ENCODE results near the gene TTC28. TPM values are rescaled to one million over a fixed set of nuclear protein-coding genes. Genes with fewer than 3 reads are reported as not detected.
"Not testable (repeated sequence)": the region's sequence is repeated elsewhere in the genome, so short reads cannot be mapped to it uniquely, and the experiment has no call there.

TTC28 gene
- total RNA-seq, 5 donors from 2014 or later (not counting 1 experiment from before 2014, with no cell fraction given): 2.3 to 7.8 (median 3.0) TPM

DNA sequence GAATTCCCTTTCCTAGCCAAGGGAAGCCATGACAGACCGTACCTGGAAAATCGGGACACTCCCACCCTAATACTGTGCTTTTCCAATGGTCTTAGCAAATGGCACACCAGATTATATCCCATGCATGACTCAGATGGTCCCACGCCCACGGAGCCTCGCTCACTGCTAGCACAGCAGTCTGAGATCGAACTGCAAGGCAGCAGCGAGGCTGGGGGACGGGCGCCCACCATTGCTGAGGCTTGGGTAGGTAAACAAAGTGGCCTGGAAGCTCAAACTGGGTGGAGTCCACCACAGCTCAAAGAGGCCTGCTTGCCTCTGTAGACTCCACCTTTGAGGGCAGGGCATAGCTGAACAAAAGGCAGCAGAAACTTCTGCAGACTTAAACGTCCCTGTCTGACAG is 150.5 kb downstream of the TTC28 start:
- DNase-seq; H3K4me1 ChIP-seq (ENCODE audit: control insufficient read depth in 1 of 2, extremely low read depth in 1 of 2, insufficient read depth in 2 of 2, low read length in 2 of 2); H3K36me3 ChIP-seq (ENCODE audit: control insufficient read depth in 2 of 2, extremely low read depth in 1 of 2, insufficient read depth in 1 of 2, low read length in 1 of 2); H3K27ac ChIP-seq (ENCODE audit: low read length); H3K4me3 ChIP-seq (ENCODE audit: control insufficient read depth in 1 of 2, extremely low read depth in 1 of 2, low read length in 1 of 2); H3K4me1 Mint-ChIP-seq; CTCF ChIA-PET; H3K36me3 Mint-ChIP-seq; H3K4me3 Mint-ChIP-seq; H3K9me3 ChIP-seq; H3K27me3 ChIP-seq (replicated peaks in 1 of 2; ENCODE audit: control insufficient read depth in 2 of 2, extremely low read depth in 1 of 2, insufficient read depth in 2 of 2, low read length in 1 of 2); H3K27ac Mint-ChIP-seq; ATAC-seq (replicated peaks in 1 of 4); POLR2A ChIA-PET: not testable (repeated sequence)
- 94% methylated on average over 6 of the region's 10 CpGs for WGBS (ENCODE audit: insufficient coverage)
- Mint-ChIP-seq H3K27me3 (peaks cover 15 to 17% of the 10 kb centered on the region in 2 donors), H3K9me3 (peaks cover 6 to 12% (median 7%) of the 10 kb centered on the region in 3 donors)

DNA sequence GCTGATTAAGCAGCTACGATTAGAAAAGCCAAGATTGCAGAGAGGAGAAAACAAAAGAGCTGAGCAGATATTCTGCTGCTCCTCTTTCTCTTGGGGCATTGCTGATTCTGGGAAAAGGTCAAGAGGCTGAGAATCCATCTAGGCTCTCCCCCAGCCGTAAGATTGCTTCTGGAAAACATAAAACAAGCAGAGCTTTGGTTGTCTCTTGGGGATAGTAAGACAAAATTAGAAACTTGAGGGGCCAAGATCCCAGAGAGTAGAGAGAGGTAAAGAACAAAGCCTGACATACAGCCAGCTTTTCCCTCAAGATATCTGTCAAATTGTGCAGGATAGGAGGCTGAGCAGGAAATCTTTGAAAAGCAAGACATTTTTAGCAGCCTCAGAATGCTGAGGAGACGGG is 158.2 kb downstream of the TTC28 start:
- Mint-ChIP-seq H3K36me3 (no peaks in the 10 kb centered on the region), H3K9me3 (no peaks in the 10 kb centered on the region), H3K27ac (no peak overlapping the region), H3K4me3 (no peak overlapping the region), H3K4me1 (no peaks in the 10 kb centered on the region), H3K27me3 (peaks cover 24 to 27% of the 10 kb centered on the region in 2 donors)
- Histone ChIP-seq H3K27ac (ENCODE audit: low read length) (no peak overlapping the region), H3K9me3 (no peaks in the 10 kb centered on the region), H3K4me1 (ENCODE audit: control insufficient read depth in 1 of 2, extremely low read depth in 1 of 2, insufficient read depth in 2 of 2, low read length in 2 of 2) (no peaks in the 10 kb centered on the region), H3K27me3 (replicated peaks in 1 of 2; ENCODE audit: control insufficient read depth in 2 of 2, extremely low read depth in 1 of 2, insufficient read depth in 2 of 2, low read length in 1 of 2) (peaks cover 0 to 8% of the 10 kb centered on the region in 2 experiments), H3K4me3 (ENCODE audit: control insufficient read depth in 1 of 2, extremely low read depth in 1 of 2, low read length in 1 of 2) (no peak overlapping the region), H3K36me3 (ENCODE audit: control insufficient read depth in 2 of 2, extremely low read depth in 1 of 2, insufficient read depth in 1 of 2, low read length in 1 of 2) (no peaks in the 10 kb centered on the region)
- ChIA-PET POLR2A (no interaction called here), CTCF (no interaction called here)
- no peak for ATAC-seq (replicated peaks in 1 of 4)
- 66% methylated on average over 2 of the region's 3 CpGs for WGBS (ENCODE audit: insufficient coverage)
- DNase-seq: no peak

DNA sequence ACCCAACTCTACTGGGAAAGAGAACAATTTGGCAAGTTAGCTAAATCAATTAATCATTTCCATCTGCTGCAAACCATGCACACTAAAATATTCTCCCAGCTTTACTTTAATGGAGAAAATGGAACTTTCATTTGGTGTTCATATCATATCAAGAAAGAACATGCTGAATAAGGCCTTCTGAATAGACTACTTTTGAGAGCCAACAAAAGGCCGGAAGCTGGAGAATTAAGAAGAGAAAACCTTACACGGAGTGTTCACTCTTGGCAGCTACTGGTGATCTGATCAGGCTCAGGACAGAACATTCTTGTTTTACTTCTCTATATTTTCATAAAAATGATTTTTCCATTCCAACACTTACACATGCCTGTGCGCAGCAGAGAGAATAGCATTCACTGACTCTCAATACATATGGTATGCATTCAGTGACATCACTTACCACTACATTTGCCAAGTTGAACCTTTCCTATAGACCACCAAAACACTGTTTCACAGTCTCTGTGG is 165.3 kb downstream of the TTC28 start:
- no peak overlapping the region for H3K27ac ChIP-seq (ENCODE audit: low read length)
- ChIA-PET CTCF (no interaction called here), POLR2A (no interaction called here)
- DNase-seq (no peak), ATAC-seq (replicated peaks in 1 of 4) (no peak)
- H3K4me1 Mint-ChIP-seq: no peaks in the 10 kb centered on the region
- peaks cover 10 to 21% of the 10 kb centered on the region in 2 donors for H3K27me3 Mint-ChIP-seq
- H3K9me3 ChIP-seq: no peaks in the 10 kb centered on the region
- peaks cover 2 to 21% (median 8%) of the 10 kb centered on the region in 3 donors for H3K9me3 Mint-ChIP-seq
- H3K27ac Mint-ChIP-seq: no peak overlapping the region
- H3K4me3 Mint-ChIP-seq: no peak overlapping the region
- H3K36me3 ChIP-seq (ENCODE audit: control insufficient read depth in 2 of 2, extremely low read depth in 1 of 2, insufficient read depth in 1 of 2, low read length in 1 of 2): no peaks in the 10 kb centered on the region
- H3K27me3 ChIP-seq (replicated peaks in 1 of 2; ENCODE audit: control insufficient read depth in 2 of 2, extremely low read depth in 1 of 2, insufficient read depth in 2 of 2, low read length in 1 of 2): no peaks in the 10 kb centered on the region
- 100% methylated on average over 2 of the region's 3 CpGs for WGBS (ENCODE audit: insufficient coverage)
- H3K4me3 ChIP-seq (ENCODE audit: control insufficient read depth in 1 of 2, extremely low read depth in 1 of 2, low read length in 1 of 2): no peak overlapping the region
- H3K4me1 ChIP-seq (ENCODE audit: control insufficient read depth in 1 of 2, extremely low read depth in 1 of 2, insufficient read depth in 2 of 2, low read length in 2 of 2): no peaks in the 10 kb centered on the region
- H3K36me3 Mint-ChIP-seq: no peaks in the 10 kb centered on the region

DNA sequence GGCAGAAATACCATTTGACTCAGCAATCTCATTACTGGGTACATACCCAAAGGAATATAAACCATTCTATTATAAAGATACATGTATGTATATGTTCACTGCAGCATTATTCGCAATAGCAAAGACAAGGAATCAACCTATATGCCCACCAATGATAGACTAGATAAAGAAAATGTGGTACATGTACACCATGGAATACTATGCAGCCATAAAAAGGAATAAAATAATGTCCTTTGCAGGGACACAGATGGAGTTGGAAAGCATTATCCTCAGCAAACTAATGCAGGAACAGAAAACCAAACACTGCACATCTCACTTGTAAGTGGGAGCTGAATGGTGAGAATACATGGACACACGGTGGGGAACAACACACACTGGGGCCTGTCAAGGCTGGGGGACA is 167.3 kb downstream of the TTC28 start:
- WGBS (ENCODE audit: insufficient coverage): no CpG with 5 or more reads among the region's 2 CpGs
- H3K27ac Mint-ChIP-seq; H3K27me3 ChIP-seq (replicated peaks in 1 of 2; ENCODE audit: control insufficient read depth in 2 of 2, extremely low read depth in 1 of 2, insufficient read depth in 2 of 2, low read length in 1 of 2); H3K36me3 Mint-ChIP-seq; H3K27ac ChIP-seq (ENCODE audit: low read length); H3K4me1 Mint-ChIP-seq; ATAC-seq (replicated peaks in 1 of 4); H3K36me3 ChIP-seq (ENCODE audit: control insufficient read depth in 2 of 2, extremely low read depth in 1 of 2, insufficient read depth in 1 of 2, low read length in 1 of 2); DNase-seq; CTCF ChIA-PET; H3K9me3 ChIP-seq; POLR2A ChIA-PET; H3K4me3 Mint-ChIP-seq; H3K4me3 ChIP-seq (ENCODE audit: control insufficient read depth in 1 of 2, extremely low read depth in 1 of 2, low read length in 1 of 2); H3K4me1 ChIP-seq (ENCODE audit: control insufficient read depth in 1 of 2, extremely low read depth in 1 of 2, insufficient read depth in 2 of 2, low read length in 2 of 2): not testable (repeated sequence)
- Mint-ChIP-seq H3K27me3 (peaks cover 12 to 29% of the 10 kb centered on the region in 2 donors), H3K9me3 (peaks cover 7 to 26% (median 13%) of the 10 kb centered on the region in 3 donors)

DNA sequence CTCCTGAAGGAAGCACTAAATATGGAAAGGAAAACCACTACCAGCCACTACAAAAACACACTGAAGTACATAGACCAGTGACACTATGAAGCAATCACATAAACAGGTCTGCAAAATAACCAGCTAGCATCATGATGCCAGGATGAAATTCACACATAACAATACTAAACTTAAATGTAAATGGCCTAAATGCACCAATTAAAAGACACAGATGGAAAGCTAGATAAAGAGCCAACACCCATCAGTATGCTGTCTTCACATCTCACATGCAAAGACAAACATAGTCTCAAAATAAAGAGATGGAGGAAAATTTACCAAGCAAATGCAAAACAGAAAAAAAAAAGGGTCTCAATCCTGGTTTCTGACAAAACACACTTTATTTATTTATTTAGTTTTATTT is 171.7 kb downstream of the TTC28 start:
- no peak overlapping the region for H3K4me3 ChIP-seq (ENCODE audit: control insufficient read depth in 1 of 2, extremely low read depth in 1 of 2, low read length in 1 of 2)

DNA sequence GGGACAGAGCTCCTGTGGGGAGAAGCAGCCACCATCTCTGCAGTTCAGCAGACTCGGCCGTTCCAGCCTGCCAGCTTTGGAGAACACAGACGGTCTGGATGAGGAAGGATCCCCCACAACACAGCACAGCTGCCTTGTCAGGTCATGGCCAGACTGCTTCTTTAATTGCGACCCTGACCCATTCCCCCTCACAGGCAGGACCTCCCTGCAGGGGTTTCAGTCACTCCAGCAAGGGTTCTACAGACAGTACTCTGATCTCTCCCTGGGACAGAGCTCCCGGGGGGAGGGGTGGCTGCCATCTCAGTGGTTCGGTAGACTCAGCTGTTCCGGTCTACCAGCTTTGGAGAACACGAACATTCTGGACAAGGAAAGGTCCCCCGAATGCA is 173.5 kb downstream of the TTC28 start:
- no peak overlapping the region for H3K27ac ChIP-seq (ENCODE audit: low read length)
- Mint-ChIP-seq H3K27ac (no peak overlapping the region), H3K4me3 (no peak overlapping the region), H3K36me3 (no peaks in the 10 kb centered on the region), H3K4me1 (no peaks in the 10 kb centered on the region), H3K9me3 (peaks cover 11 to 20% (median 11%) of the 10 kb centered on the region in 3 donors), H3K27me3 (peaks cover 31 to 33% of the 10 kb centered on the region in 2 donors)
- ATAC-seq (replicated peaks in 1 of 4) (no peak), DNase-seq (no peak)
- WGBS (ENCODE audit: insufficient coverage): 80% methylated on average over 9 of the region's 9 CpGs
- CTCF ChIA-PET: no interaction called here
- H3K27me3 ChIP-seq (replicated peaks in 1 of 2; ENCODE audit: control insufficient read depth in 2 of 2, extremely low read depth in 1 of 2, insufficient read depth in 2 of 2, low read length in 1 of 2): peaks cover 0 to 17% of the 10 kb centered on the region in 2 experiments
- no peaks in the 10 kb centered on the region for H3K36me3 ChIP-seq (ENCODE audit: control insufficient read depth in 2 of 2, extremely low read depth in 1 of 2, insufficient read depth in 1 of 2, low read length in 1 of 2)
- POLR2A ChIA-PET: no interaction called here
- no peak overlapping the region for H3K4me3 ChIP-seq (ENCODE audit: control insufficient read depth in 1 of 2, extremely low read depth in 1 of 2, low read length in 1 of 2)
- H3K4me1 ChIP-seq (ENCODE audit: control insufficient read depth in 1 of 2, extremely low read depth in 1 of 2, insufficient read depth in 2 of 2, low read length in 2 of 2): no peaks in the 10 kb centered on the region
- H3K9me3 ChIP-seq: no peaks in the 10 kb centered on the region

More for the DNA sequence above, 171.7 kb downstream of the TTC28 start:
- ChIA-PET POLR2A (no interaction called here), CTCF (no interaction called here)
- peaks cover 0 to 17% of the 10 kb centered on the region in 2 experiments for H3K27me3 ChIP-seq (replicated peaks in 1 of 2; ENCODE audit: control insufficient read depth in 2 of 2, extremely low read depth in 1 of 2, insufficient read depth in 2 of 2, low read length in 1 of 2)
- no peak overlapping the region for H3K27ac ChIP-seq (ENCODE audit: low read length)
- no peaks in the 10 kb centered on the region for H3K36me3 Mint-ChIP-seq
- peaks cover 30 to 32% of the 10 kb centered on the region in 2 donors for H3K27me3 Mint-ChIP-seq
- ATAC-seq (replicated peaks in 1 of 4): no peak
- H3K9me3 ChIP-seq: no peaks in the 10 kb centered on the region
- H3K9me3 Mint-ChIP-seq: peaks cover 11 to 31% (median 13%) of the 10 kb centered on the region in 3 donors
- H3K36me3 ChIP-seq (ENCODE audit: control insufficient read depth in 2 of 2, extremely low read depth in 1 of 2, insufficient read depth in 1 of 2, low read length in 1 of 2): no peaks in the 10 kb centered on the region
- DNase-seq: no peak
- no peak overlapping the region for H3K27ac Mint-ChIP-seq
- no peaks in the 10 kb centered on the region for H3K4me1 Mint-ChIP-seq
- no peaks in the 10 kb centered on the region for H3K4me1 ChIP-seq (ENCODE audit: control insufficient read depth in 1 of 2, extremely low read depth in 1 of 2, insufficient read depth in 2 of 2, low read length in 2 of 2)
- no peak overlapping the region for H3K4me3 Mint-ChIP-seq

All from T-cell (primary cell).